ENCODE results near the gene S100A6.

GRCh38 chr1:153531638-153532037 lies 4.2 kb downstream of the S100A6 start:
- TF ChIP-seq CTCF (IDR thresholded peaks at IDR 0.05) (no peak), EP300 (IDR thresholded peaks at IDR 0.05; ENCODE audit: low read depth) (no peak)
